Germinal center (tissue), 1 donor: ENCODE measurements around the gene KLHL20.
A peak's percentile ranks its signal among the peaks of the same experiment; 100 is the strongest.
"Not testable (repeated sequence)": the region's sequence is repeated elsewhere in the genome, so short reads cannot be mapped to it uniquely, and the experiment has no call there.

Experiments
- DNase-seq: peaks from one replicate; pipeline ENCODE4 v3.0.0; 2012; ENCODE audit warnings: mixed read lengths, low spot score

KLHL20 gene, protein sequence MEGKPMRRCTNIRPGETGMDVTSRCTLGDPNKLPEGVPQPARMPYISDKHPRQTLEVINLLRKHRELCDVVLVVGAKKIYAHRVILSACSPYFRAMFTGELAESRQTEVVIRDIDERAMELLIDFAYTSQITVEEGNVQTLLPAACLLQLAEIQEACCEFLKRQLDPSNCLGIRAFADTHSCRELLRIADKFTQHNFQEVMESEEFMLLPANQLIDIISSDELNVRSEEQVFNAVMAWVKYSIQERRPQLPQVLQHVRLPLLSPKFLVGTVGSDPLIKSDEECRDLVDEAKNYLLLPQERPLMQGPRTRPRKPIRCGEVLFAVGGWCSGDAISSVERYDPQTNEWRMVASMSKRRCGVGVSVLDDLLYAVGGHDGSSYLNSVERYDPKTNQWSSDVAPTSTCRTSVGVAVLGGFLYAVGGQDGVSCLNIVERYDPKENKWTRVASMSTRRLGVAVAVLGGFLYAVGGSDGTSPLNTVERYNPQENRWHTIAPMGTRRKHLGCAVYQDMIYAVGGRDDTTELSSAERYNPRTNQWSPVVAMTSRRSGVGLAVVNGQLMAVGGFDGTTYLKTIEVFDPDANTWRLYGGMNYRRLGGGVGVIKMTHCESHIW

DNA sequence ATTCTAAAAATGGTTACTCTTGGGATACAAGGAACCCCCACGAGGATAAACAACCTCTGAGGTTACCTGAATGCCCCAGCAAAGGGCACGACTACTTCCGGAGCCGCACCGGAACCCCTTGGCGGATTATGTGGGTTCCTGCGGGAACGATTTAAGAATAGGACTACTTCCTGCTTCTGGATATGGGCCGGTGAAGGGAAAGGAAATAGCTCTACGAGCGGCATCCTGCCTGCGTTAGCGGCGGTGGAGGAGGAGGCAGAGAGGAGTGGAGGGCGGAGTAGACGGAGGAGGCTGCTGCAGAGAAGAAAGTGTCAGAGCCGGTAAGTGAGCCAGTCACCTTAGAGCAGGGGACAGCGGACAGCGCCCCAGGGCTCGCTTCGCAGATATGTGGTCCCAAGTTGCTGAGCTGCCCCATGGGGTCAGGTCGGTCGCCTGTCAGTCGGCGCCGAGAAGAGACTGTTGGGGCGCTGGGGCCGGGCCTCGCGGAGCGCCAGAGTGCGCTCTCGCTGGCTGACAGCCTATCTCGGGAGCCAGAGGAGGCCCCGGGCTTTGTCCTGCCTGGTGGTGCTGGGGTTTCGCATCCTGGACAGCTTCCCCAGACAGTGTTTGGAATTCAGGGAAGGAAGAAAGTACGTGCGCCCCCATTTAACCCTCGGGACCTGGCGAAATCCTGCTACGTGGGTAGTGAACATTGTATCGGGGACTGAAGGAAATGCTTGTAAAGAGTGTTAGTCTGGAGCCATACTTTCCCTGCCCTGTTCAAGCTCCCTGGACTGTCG is at the start of gene KLHL20:
Gene KLHL20, plus strand, starts transcription at position 223 of the 779 bp plus-strand sequence. CDS start 1,063 bp downstream, outside the sequence.
- DNase-seq = peak; percentile 80

DNA sequence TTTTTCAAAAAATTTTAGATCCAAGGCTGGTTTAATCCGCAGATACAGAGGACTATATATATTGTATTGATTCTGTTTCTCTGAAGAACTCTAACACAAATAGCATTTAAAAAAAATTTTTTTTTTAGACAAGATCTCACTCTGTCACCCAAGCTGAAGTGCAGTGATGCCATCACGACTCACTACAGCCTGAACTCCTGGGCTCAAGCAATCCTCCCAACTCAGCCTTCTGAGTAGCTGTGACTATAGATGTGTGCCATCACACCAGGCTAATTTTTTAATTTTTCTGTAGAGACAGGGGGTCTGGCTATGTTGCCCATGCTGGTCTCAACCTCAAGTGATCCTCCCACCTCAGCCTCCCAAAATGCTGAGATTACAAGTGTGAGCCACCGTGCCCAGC is 48.1 kb upstream of the KLHL20 start:
- no peak for DNase-seq

DNA sequence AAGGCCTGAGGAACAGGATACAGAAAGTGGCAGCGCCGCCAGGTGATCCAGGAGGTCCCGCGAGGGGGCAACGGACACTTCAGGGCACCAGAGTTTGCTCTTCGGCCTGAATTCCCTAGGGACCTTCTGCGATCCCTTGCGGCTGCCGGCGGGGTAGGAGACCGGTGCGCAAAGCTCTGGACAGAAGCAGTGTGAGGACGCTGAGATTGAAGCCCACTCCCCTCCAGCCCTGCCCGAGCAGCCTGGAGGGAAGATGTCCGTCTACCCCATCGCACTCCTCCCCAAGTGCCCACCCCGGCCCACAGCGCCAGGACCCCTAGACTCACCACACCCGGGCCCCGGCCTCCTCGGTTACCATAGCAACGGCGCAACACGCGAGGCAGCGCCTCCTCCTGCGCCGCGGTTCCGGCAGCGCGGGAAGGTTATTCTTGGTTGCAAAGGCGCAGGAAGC is 45.3 kb upstream of the KLHL20 start, which contains the start of gene ANKRD45:
Gene ANKRD45, minus strand, starts transcription at position 361 of the 451 bp plus-strand sequence. CDS start 10,433 bp downstream, outside the sequence.
- peak; percentile 10 for DNase-seq

DNA sequence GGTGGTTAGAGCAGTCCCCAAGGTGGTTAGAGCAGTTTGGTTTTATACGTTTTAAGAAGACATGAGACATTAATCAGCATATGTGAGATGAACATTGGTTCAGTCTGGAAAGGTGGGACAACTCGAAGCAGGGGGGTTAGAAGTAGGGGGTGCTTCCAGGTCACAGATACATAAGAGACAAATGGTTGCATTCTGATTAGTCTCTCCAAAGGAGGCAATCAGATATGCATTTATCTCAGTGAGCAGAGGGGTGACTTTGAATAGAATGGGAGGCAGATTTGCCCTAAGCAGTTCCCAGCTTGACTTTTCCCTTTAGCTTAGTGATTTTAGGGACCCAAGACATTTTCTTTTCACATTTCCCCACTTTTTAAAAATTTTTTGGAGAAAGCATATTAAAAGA is 40.3 kb upstream of the KLHL20 start:
- DNase-seq = not testable (repeated sequence)

DNA sequence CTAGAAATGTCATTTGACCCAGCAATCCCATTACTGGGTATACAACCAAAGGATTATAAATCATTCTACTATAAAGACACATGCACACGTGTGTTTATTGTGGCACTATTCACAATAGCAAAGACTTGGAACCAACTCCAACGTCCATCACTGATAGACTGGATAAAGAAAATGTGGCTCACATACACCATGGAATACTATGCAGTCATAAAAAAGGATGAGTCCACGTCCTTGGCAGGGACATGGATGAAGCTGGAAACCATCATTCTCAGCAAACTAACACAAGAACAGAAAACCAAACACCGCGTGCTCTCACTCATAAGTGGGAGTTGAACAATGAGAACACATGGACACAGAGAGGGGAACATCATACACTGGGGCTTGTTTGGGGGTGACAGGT is 34.6 kb upstream of the KLHL20 start:
- DNase-seq = not testable (repeated sequence)

DNA sequence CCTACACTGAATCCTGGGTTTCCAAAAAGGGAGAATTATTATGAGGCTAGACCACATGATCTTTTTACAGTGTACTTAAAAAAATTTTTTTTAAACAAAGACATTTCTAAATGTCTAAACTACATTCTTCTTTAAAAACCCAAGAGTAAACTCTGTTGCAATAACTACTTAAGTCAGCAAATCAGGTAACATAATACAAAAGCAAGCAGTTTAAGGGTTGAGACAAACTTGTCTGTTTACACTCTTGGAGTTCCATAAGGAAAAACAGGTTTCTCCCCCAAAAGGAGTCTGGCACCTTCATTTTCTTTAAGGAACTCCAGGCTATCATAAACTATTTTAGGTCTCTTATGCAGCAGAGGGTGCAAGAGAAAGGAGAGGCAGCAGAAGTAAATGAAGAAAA is 32.6 kb upstream of the KLHL20 start:
- DNase-seq = no peak

DNA sequence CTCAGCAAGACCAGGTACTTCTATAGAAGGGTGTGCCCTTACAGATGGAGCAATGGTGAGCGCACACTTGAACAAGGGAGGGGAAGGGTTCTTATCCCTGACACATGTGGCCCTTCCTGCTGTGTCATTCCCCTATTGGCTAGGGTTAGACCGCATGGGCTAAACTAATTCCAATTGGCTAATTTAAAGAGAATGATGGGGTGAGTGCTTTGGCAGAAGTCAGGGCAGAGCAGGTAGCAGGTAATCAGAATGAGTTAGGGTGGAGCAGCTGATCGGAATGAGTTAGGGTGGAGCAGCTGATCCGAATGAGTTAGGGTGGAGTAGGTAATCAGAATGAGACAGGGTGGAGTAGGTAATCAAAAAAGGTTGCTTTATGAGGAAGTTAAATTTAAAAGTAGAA is 30.9 kb upstream of the KLHL20 start:
- DNase-seq = not testable (repeated sequence)

DNA sequence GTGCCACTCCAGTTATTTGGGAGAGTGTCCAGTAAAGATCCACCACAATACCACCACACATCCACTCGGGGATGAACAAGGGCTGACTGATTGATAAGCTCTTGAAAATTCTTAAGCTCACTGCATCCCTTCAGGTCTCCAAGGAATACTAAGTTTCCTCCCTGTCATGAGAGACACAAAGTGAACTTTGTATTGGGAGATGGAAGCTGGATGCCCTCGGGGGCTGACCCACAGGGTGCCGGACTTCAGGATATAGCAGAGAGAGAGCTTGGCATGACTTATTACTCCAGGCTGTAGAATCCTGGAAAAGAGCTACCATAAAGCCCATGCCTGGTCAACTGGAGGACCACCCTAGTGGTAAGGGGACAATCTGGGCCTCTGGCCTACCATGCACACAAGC is 29.7 kb upstream of the KLHL20 start:
- DNase-seq = not testable (repeated sequence)

DNA sequence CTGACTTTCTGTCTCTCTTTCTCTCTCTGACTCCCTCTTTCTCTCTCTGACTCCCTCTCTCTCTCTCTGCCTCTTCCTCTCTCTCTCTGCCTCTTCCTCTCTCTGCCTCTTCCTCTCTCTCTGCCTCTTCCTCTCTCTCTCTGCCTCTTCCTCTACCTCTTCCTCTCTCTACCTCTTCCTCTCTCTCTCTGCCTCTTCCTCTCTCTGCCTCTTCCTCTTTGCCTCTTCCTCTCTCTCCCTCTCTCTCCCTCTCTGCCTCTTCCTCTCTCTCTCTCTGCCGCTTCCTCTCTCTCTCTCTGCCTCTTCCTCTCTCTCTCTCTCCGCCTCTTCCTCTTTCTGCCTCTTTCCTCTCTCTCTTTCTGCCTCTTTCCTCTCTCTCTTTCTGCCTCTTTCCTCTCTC is 26.5 kb upstream of the KLHL20 start:
- DNase-seq = no peak

DNA sequence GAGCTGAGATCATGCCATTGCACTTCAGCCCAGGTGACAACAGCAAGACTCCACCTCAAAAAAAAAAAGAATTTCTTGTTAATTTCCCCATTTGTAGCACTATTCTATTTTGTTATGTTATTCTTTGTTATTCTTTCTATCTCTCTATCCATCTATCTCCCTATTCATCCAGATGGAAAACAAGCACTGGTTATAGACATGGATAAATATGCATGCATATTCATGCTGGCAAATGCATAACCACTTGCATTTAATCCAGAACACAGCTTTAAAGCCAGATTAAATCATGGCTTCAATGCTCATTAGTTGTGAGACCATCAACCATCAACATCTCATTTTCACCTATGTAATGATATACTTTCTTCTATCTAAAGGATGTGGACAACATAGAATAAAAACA is 21.5 kb upstream of the KLHL20 start:
- no peak for DNase-seq

DNA sequence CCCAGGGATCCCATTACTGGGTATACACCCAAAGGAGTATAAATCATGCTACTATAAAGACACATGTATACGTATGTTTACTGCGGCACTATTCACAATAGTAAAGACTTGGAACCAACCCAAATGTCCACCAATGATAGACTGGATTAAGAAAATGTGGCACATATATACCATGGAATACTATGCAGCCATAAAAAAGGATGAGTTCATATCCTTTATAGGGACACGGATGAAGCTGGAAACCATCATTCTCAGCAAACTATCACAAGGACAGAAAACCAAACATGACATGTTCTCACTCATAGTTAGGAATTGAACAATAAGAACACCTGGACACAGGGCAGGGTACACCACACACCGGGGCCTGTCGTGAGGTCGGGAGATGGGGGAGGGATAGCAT is 13.5 kb upstream of the KLHL20 start:
- not testable (repeated sequence) for DNase-seq

DNA sequence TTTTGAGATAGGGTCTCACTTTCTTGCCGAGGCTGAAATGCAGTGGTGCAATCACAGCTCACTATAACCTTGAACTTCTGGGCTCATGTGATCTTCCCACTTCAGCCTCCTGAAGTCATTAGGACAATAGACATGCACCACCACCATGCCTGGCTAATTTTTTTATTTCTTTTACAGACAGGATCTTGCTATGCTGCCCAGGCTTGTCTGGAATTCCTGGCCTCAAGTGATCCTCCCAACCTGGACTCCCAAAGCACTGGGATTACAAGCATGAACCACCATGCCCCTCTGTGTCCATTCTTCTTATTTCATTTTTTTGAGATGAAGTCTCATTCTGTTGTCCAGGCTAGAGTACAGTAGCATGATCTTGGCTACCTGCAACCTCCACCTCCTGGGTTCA is 12.0 kb upstream of the KLHL20 start:
- no peak for DNase-seq

DNA sequence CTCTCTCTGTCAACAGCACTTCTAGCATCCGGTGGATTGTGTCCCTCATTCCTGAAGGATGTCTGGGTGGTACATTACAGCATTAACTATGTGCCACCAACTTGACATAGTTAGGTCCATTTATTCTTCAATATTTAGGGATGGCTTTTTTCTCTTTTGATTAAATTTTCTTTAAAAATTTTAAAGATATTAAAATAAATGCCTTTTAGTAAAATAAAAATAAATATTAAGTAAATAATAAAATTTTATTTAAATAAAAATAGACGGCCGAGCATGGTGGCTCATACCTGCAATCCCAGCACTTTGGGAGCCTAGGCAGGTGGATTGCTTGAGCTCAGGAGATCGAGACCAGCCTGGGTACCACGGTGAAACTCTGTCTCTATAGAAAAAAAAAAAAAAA is 9.7 kb upstream of the KLHL20 start:
- DNase-seq = no peak

DNA sequence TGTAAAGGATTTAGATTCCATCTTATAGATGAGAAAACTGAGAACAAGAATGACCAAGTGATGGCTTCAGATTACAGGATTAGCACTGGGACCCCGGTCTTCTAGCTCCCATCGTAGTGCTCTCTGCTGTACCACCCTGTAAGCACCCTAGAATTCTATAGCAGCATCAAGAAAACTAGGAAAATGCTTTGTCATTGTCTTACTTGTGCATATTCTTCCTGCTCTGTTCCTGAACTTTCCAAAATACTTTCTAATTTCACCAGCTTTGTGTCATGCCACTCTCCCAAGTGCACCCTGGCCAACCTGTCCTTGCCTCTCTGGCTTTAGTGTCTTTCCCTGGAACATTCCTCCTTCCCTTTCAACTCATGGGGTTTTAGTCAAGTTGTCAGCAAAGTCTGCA is 6.0 kb upstream of the KLHL20 start:
- no peak for DNase-seq

DNA sequence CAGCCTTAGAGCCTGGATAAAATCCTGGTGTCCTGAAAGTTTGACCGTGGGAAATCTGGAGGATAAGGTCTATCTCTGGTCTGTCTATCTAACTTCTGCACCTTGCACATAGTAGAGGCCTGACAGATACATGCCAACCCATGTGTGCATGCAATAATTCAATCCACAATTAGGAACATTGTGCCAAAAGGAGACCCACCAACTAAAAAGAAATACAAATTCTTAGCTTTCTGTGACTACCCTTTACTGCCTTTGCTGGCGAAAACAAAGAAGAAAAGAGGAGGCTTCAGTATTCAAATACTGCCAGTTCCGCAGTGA is 381 bp upstream of the KLHL20 start:
- peak; percentile 5 for DNase-seq

DNA sequence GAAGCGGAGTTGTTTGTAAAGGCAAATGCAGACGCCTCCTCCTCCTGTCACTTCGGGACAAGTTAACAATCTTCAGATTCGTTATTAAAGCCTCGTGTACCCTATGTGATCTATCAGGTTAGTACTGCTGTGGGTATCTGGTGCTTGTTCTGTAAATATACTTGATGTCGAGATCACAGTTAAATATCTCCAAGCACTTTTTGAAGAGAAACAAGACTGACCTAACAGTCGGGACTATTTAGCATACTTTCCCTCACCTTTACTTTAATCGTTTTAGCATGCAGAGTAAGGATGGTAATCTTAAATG is 710 bp downstream of the KLHL20 start:
- DNase-seq = no peak

DNA sequence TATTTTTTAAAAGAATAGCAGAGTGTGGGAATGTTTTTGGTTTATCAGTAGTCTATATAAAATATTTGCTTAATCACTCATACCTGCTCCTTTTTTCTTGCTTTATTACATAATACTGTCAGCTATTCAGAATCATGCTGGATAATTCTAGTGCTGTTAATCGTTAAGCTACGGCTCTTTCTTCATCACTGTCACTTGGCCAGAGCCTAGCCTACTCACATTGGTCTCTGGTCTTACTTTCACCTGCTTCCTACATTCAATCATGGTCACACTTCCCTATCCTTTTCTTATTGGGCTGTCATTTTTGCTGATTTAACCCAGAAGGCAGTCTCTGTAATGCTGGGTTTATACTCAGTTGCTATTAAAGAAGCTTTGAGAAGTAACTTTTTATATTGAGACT is 2.5 kb downstream of the KLHL20 start:
- no peak for DNase-seq

DNA sequence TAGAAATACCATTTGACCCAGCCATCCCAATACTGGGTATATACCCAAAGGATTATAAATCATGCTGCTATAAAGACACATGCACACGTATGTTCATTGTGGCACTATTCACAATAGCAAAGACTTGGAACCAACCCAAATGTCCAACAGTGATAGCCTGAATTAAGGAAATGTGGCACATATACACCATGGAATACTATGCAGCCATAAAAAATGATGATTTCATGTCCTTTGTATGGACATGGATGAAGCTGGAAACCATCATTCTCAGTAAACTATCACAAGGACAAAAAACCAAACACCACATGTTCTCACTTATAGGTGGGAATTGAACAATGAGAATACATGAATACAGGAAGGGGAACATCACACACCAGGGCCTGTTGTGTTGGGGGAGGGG is 16.6 kb downstream of the KLHL20 start:
- DNase-seq = not testable (repeated sequence)

DNA sequence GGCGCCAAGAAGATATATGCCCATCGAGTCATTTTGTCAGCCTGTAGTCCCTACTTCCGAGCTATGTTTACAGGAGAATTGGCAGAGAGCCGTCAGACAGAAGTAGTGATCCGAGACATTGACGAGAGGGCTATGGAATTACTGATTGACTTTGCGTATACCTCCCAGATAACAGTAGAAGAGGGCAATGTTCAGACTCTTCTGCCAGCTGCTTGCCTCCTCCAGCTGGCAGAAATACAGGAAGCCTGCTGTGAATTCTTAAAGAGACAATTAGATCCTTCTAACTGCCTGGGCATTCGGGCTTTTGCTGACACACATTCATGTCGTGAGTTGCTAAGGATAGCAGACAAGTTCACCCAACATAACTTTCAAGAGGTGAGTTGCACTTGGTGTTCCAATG is 19.1 kb downstream of the KLHL20 start:
- no peak for DNase-seq

DNA sequence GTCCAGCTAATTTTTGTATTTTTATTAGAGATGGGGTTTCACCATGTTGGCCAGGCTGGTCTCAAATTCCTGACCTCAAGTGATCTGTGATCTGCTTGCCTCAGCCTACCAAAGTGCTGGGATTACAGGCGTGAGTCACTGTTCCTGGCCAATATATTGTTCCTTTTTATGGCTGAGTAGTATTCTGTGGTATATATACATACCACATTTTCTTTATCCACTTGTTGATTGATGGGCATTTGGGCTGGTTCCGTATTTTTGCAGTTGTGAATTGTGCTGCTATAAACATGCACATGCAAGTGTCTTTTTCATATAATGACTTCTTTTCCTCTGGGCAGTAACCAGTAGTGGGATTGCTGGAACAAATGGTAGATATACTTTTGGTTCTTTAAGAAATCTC is 21.3 kb downstream of the KLHL20 start:
- DNase-seq = not testable (repeated sequence)

DNA sequence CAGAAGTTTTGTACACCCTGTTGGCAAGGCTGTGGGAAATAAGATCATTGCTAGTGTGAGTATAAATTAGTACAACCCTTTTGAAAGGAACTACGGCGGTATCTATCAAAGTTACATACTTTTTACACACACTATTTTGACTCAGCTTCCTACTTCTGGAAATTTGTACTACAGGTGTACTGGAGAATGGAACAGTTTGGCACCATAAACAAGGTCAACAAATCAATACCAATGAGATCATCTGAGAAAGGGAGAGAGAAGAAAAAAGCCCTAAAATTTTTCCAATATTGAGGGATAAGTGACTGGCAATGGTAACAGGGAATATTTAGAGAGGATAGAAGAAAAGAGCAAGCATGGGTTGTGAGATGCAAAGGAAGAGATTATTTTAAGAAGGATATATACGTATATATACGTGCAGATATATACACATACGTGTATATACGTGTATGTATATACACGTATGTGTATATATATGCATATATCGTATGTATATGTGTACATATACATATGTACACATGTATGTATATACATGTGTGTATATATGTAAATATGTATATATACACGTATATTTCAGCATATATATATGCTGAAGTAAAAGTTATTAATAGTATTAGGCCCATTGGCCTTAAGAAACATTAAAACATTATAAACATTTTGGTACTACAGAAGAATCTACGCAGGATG is 27.6 kb downstream of the KLHL20 start:
- DNase-seq = no peak

DNA sequence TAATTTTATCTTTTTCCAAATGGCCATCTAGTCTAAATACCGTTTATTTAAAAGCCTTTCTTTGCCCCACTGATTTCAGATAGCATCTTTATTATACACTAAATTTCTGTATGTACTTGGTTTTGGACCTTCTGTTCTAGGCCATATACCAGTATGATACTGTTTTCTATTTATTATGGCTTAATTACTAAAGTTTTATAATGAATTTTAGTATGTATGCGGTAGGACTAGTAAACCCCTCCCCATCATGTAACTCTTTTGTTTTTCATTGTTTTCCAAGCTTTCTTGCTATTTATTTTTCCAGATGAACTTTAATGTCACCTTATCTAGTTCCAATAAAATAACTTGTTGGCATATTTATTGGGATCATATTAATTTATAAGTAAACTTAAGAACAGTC is 29.9 kb downstream of the KLHL20 start:
- no peak for DNase-seq
